Neural cell (in vitro differentiated cells): ENCODE results near the gene VIPAS39. TPM values are rescaled to one million over a fixed set of nuclear protein-coding genes. Genes with fewer than 3 reads are reported as not detected.
A peak's percentile ranks its signal among the peaks of the same experiment; 100 is the strongest.

Source experiments
- H2AFZ ChIP-seq: fragments of 200-600, 300-800 bp; sonication (generic), shearing (Covaris generic); 2 replicates; pipeline ENCODE4 v1.6.0; 2014; ENCODE audit warnings: low read depth, mild to moderate bottlenecking, antibody characterized with exemption, low read length, moderate library complexity
- H3F3A ChIP-seq: fragments of 200-600 bp; shearing (Covaris generic); 2 replicates; pipeline ENCODE4 v1.6.1; 2016; ENCODE audit warnings: mild to moderate bottlenecking, moderate library complexity, mixed read lengths, antibody characterized with exemption, low read length; ENCODE audit not compliant: insufficient read depth, poor library complexity, severe bottlenecking
- H3K27ac ChIP-seq: fragments of 200-600, 300-800 bp; sonication (generic), shearing (Covaris generic); 2 replicates; pipeline ENCODE4 v1.5.1; 2014; ENCODE audit warnings: mild to moderate bottlenecking, low read length, moderate library complexity
- H3K27me3 ChIP-seq: fragments of 300-800, 200-600 bp; sonication (generic), shearing (Covaris generic); 2 replicates; pipeline ENCODE4 v1.6.0; 2014; ENCODE audit warnings: mild to moderate bottlenecking, low read depth, low read length, moderate library complexity; ENCODE audit not compliant: insufficient read depth
- H3K36me3 ChIP-seq: fragments of 300-800, 200-600 bp; sonication (generic), shearing (Covaris generic); 2 replicates; pipeline ENCODE4 v1.5.1; 2014; ENCODE audit warnings: mild to moderate bottlenecking, antibody characterized with exemption, low read length, moderate library complexity; ENCODE audit not compliant: insufficient read depth
- H3K4me2 ChIP-seq: fragments of 300-800, 200-600 bp; sonication (generic), shearing (Covaris generic); 2 replicates; pipeline ENCODE4 v1.6.0; 2014; ENCODE audit warnings: mild to moderate bottlenecking, low read length
- H3K4me3 ChIP-seq: fragments of 300-800, 200-600 bp; sonication (generic), shearing (Covaris generic); 2 replicates; pipeline ENCODE4 v1.5.1; 2014; ENCODE audit warnings: mild to moderate bottlenecking, low read length, moderate library complexity
- H3K79me2 ChIP-seq: fragments of 200-600 bp; shearing (Covaris generic); replicated peaks from 2 replicates; pipeline ENCODE4 v1.6.0; 2014; ENCODE audit warnings: mild to moderate bottlenecking, low read length, moderate library complexity; ENCODE audit not compliant: insufficient read depth
- H3K9ac ChIP-seq: fragments of 300-800, 200-600 bp; sonication (generic), shearing (Covaris generic); 2 replicates; pipeline ENCODE4 v1.6.1; 2016; ENCODE audit warnings: mild to moderate bottlenecking, low read length, mixed read lengths
- H3K9me2 ChIP-seq: fragments of 200-600 bp; shearing (Covaris generic); 2 replicates; pipeline ENCODE4 v1.6.1; 2016; ENCODE audit warnings: mild to moderate bottlenecking, low read length, mixed read lengths; ENCODE audit not compliant: insufficient read depth
- H3K9me3 ChIP-seq: fragments of 200-600, 300-800 bp; sonication (generic), shearing (Covaris generic); 2 replicates; pipeline ENCODE4 v1.6.1; 2016; ENCODE audit warnings: mild to moderate bottlenecking, mixed run types, low read length, moderate library complexity, mixed read lengths
- H4K20me1 ChIP-seq: fragments of 200-600 bp; shearing (Covaris generic); 2 replicates; pipeline ENCODE4 v1.6.1; 2016; ENCODE audit warnings: mild to moderate bottlenecking, mixed run types; ENCODE audit not compliant: insufficient read depth
- CTCF ChIP-seq: fragments of 450-650 bp; IDR thresholded peaks from 2 replicates; pipeline ENCODE4 v1.5.1; 2014; ENCODE audit warnings: antibody characterized with exemption, mild to moderate bottlenecking, moderate library complexity; ENCODE audit not compliant: poor library complexity, severe bottlenecking
- EP300 ChIP-seq: fragments of 450-650 bp; conservative IDR thresholded peaks from 2 replicates; pipeline ENCODE4 v1.6.1; 2014; ENCODE audit warnings: antibody characterized with exemption, mild to moderate bottlenecking, moderate library complexity; ENCODE audit not compliant: poor library complexity, severe bottlenecking
- EZH2 ChIP-seq: fragments of 200-600, 300-800 bp; shearing (Covaris generic), sonication (generic); IDR thresholded peaks from 2 replicates; pipeline ENCODE4 v1.6.1; 2014; ENCODE audit warnings: antibody characterized with exemption, low read length, borderline replicate concordance, mild to moderate bottlenecking; ENCODE audit not compliant: insufficient read depth, poor library complexity, severe bottlenecking
- MXI1 ChIP-seq: fragments of 450-650 bp; conservative IDR thresholded peaks from 2 replicates; pipeline ENCODE4 v1.6.1; 2014; ENCODE audit warnings: antibody characterized with exemption, mild to moderate bottlenecking; ENCODE audit not compliant: poor library complexity, severe bottlenecking
- POLR2AphosphoS5 ChIP-seq: IDR thresholded peaks from 2 replicates; pipeline ENCODE4 v1.6.1; 2012
- RAD21 ChIP-seq: fragments of 450-650 bp; conservative IDR thresholded peaks from 2 replicates; pipeline ENCODE4 v1.6.1; 2014; ENCODE audit warnings: antibody characterized with exemption, mild to moderate bottlenecking, moderate library complexity
- REST ChIP-seq: IDR thresholded peaks from 2 replicates; pipeline ENCODE4 v1.6.1; 2012; ENCODE audit warnings: borderline replicate concordance
- SMC3 ChIP-seq: fragments of 450-650 bp; conservative IDR thresholded peaks from 2 replicates; pipeline ENCODE4 v1.6.1; 2014; ENCODE audit warnings: antibody characterized with exemption, mild to moderate bottlenecking, moderate library complexity; ENCODE audit not compliant: poor library complexity
- TAF1 ChIP-seq: IDR thresholded peaks from 2 replicates; pipeline ENCODE4 v1.6.1; 2012; ENCODE audit warnings: low read depth
- polyA plus RNA-seq: library from polyadenylated mRNA; depleted of rRNA; stranded (reverse); fragments of >200 nt; gene quantifications from 2 replicates; pipeline ENCODE4 v1.2.3, GENCODE V29; 2014
- small RNA-seq, 3 experiments: library from RNA; depleted of rRNA; stranded (forward); fragments of <200 nt; gene quantifications; one replicate each; pipeline ENCODE3, GENCODE V24; 2012

VIPAS39 gene
- polyA plus RNA-seq, 1 donor from 2014 or later = 39.5 TPM

GRCh38 chr14:77377502-77377844 lies 79.9 kb downstream of the VIPAS39 start (continued):
- no peak for TF ChIP-seq EP300
- TF ChIP-seq TAF1 = no peak

DNA sequence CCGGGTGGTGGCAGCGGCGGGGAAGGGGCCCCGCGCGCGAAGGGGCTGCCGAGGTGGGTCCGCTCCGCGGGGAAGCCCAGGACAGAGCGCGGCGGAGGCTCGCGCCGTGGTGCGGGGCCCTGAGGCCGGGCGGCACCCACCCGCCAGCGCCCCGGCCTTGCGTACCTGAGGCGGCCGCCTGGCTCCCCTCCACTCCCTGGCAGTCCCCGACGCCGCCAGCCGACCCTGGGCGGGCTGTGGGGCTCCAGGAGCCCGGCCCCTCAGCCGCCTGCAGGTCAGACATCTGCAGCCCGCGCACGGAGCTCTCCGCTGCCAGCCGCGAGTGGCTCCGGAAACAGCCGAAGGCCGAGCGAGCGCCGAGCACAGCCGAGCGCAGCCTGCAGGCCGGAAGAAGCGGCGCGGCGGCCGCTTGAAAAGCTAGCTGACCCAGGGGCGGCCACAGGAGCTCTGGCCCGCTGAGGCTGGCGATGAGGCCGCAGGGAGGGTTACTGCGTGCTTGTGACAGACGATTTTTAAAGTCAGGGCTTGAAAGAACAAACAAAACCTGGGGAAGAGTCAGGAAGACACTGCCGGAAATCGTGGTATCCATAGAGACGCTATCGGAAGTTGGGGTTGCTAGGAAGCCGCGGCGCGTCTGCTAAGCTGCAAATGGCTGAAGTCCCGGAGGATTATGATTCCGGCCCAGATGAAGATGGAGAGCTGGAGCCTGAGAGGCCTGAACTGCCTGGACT lies 80.5 kb downstream of the VIPAS39 start, which contains the start of the genes SAMD15 and TMED8:
SAMD15 (plus strand) TSS at position 609 of the 731 bp plus-strand sequence; CDS start at position 649, 40 bp downstream.
TMED8 (minus strand) TSS at position 324 of the 731 bp plus-strand sequence; CDS start at position 283, 41 bp downstream.
- H2AFZ ChIP-seq = peak within 1 kb of the TSS; percentile 95
- TF ChIP-seq SMC3 (peak; percentile 48), POLR2AphosphoS5 (peak; percentile 67), TAF1 (peak; percentile 86), RAD21 (no peak), CTCF (peak; percentile 76), EP300 (no peak), MXI1 (peak; percentile 93), EZH2 (no peak), REST (peak; percentile 18)
- peaks cover 11% of the 10 kb centered on the region for H3K79me2 ChIP-seq
- peak within 1 kb of the TSS; percentile 90 for H3K9ac ChIP-seq
- no peaks in the 10 kb centered on the region for H3F3A ChIP-seq
- H3K36me3 ChIP-seq = no peaks in the 10 kb centered on the region
- peak within 1 kb of the TSS; percentile 96 for H3K4me2 ChIP-seq
- H4K20me1 ChIP-seq = no peaks in the 10 kb centered on the region
- peak within 1 kb of the TSS; percentile 92 for H3K4me3 ChIP-seq
- H3K9me2 ChIP-seq = no peaks in the 10 kb centered on the region
- H3K27me3 ChIP-seq = no peaks in the 10 kb centered on the region
- H3K9me3 ChIP-seq = no peaks in the 10 kb centered on the region
- peak within 1 kb of the TSS; percentile 93 for H3K27ac ChIP-seq

Small RNA genes lying within 50 kb of the gene (small RNA-seq; reads per million reads assigned to genes)
- gene RF00404 = 0 reads per million in 3 experiments

Other genes starting within 250 kb of the VIPAS39 start
- gene NGB, start 186.4 kb downstream of the VIPAS39 start, polyA plus RNA-seq = 0.87 and 2.5 TPM in 2 replicates
- 9.6 and 11.5 TPM in 2 replicates for gene POMT2, start 136.7 kb downstream of the VIPAS39 start, polyA plus RNA-seq
- 17.4 and 34.1 TPM in 2 replicates for gene GSTZ1, start 136.6 kb downstream of the VIPAS39 start, polyA plus RNA-seq
- gene TMED8, start 80.5 kb downstream of the VIPAS39 start, polyA plus RNA-seq = 15.6 and 16.5 TPM in 2 replicates
- 2.8 and 5.8 TPM in 2 replicates for gene SAMD15, start 80.2 kb downstream of the VIPAS39 start, polyA plus RNA-seq
- gene NOXRED1, start 34.1 kb downstream of the VIPAS39 start, polyA plus RNA-seq = 0.19 and 0.68 TPM in 2 replicates
- gene AHSA1, start 492 bp upstream of the VIPAS39 start, polyA plus RNA-seq = 207 and 239 TPM in 2 replicates
- 1.4 and 2.7 TPM in 2 replicates for gene ISM2, start 41.2 kb upstream of the VIPAS39 start, polyA plus RNA-seq
- gene SPTLC2, start 159.0 kb upstream of the VIPAS39 start, polyA plus RNA-seq = 12.0 and 15.1 TPM in 2 replicates